ENCODE data around the gene TSPAN10.

TSPAN10 gene

GRCh38 chr17:81635431-81635830 lies 1.6 kb upstream of the TSPAN10 start:
- DNase-seq = no peak

- peak in 1 of 4 experiments; percentile 36 for DNase-seq
These were observed 957 bp upstream of the TSPAN10 start for GRCh38 chr17:81635973-81636504.

DNA sequence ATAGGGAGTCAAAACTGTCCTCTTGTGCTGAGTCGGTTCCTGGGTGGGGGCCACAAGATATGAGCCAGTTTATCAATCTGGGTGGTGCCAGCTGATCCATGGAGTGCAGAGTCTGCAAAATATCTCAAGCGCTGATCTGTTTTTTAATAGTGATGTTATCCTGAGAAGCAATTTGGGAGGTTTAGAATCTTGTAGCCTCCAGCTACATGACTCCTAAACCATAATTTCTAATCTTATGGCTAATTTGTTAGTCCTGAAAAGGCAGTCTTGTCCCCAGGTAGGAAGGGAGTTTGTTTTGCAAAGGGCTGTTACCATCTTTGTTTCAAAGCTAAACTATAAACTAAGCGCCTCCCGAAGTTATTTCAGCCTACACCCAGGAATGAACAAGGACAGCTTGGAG lies 1.7 kb downstream of the TSPAN10 start:
- no peak for DNase-seq

GRCh38 chr17:81640011-81640410 lies 3.0 kb downstream of the TSPAN10 start:
- no peak for DNase-seq

DNA sequence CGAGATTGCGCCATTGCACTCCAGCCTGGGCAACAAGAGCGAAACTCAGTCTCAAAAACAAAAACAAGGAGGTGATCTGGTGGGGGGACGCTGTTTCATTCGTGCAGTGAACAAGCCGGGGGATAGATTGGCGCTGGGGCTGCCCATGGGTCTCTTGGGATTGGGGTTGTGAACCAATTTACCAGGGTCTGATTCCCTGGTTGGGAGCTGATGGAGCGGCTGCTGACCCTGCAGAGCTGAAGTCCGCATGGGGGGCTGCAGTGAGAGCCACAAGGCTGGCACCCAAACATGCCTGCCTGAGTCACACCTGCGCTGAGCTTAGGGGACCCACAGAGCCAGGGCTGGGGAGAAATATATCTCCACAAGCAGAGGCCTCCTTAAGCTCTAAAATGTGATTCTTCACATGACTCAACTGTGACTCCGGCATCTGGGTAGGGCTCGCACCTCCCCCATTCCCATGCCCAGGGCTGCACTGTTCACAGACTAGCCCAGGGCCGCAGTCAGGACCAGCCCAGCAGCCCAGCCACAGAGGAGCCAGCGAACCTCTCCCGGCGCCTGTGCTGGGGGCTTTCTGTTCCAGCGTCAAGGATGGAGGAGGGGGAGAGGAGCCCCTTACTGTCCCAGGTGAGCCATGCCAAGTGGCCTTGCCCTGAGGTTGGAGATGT lies 5.0 kb downstream of the TSPAN10 start:
- DNase-seq = no peak

- no peak for DNase-seq
These were observed 7.5 kb downstream of the TSPAN10 start for GRCh38 chr17:81644496-81644895.

DNA sequence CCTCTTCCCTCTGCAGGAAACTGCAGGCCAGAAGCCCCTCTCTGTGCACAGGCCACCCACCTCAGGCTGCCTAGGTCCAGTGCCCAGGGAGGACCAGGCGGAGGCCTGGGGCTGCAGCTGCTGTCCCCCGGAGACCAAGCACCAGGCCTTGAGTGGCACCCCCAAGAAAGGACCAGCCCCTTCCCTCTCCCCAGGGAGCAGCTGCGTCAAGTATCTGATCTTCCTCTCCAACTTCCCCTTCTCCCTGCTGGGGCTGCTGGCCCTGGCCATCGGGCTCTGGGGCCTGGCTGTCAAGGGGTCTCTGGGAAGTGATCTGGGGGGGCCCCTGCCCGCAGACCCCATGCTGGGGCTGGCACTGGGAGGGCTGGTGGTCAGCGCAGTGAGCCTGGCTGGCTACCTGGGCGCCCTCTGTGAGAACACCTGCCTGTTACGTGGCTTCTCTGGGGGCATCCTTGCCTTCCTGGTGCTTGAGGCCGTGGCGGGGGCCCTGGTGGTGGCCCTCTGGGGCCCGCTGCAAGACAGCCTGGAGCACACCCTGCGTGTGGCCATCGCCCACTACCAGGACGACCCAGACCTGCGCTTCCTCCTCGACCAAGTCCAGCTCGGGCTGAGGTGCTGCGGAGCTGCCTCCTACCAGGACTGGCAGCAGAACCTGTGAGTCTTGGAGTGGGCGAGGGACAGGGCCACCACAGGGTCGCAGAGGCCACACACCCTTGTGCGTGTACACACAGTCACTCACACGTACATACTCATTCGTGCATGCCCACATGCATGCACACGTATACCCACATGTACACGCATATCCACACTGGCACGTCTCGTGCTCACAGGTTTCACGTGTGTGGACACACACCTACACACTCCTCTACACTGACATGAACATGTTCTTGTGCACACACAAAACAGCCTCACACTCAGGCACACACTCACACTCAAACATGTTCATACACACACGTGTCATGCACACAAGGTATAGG lies 8.3 kb downstream of the TSPAN10 start:
- peak in 3 of 4 experiments; percentile 22 to 42 (median 33) for DNase-seq

DNA sequence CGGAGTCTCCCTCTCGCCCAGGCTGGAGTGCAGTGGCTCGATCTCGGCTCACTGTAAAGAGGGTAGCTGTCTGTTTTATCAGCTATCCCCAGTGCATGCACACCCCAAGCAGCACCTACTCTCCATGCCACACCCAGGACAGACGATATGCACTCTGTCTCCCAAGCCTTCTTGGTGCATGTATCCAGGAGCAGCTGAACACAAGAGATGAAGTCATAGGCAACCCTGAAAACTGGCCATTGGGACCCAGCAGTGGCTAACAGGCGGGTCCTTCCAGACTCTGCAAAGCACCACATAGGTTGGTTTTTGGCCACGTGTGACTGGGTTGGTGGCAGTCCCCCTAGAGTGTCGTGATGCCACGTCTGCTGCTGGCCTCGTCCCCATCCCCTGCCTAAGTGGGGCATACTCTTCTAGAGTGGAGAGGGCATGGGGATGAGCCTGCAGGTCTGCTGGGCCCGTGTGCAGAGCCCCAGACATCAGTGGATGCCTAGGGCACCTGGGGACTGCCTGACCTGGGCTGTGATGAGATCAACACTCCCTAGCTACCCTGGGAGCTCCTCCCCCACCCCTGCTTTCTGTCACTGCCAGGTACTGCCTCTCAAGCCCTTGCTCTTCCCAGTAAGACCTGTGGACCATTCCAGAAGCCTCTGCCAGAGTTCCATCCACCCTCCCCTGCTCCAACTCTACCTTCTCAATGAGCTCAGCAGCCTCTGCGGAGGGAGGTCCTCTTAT lies 10.0 kb downstream of the TSPAN10 start:
- no peak for DNase-seq

GRCh38 chr17:81647640-81648012 lies 10.6 kb downstream of the TSPAN10 start:
- DNase-seq = no peak

GRCh38 chr17:81648013-81648706 lies 11.2 kb downstream of the TSPAN10 start:
- DNase-seq = no peak

- DNase-seq = no peak
These were observed 11.7 kb downstream of the TSPAN10 start for GRCh38 chr17:81648707-81649085.

GRCh38 chr17:81650951-81651350 lies 14.0 kb downstream of the TSPAN10 start:
- no peak for DNase-seq

GRCh38 chr17:81651692-81652091 lies 14.7 kb downstream of the TSPAN10 start:
- DNase-seq = no peak

GRCh38 chr17:81652906-81653771 lies 16.1 kb downstream of the TSPAN10 start:
- no peak for DNase-seq

GRCh38 chr17:81655378-81656117 lies 18.6 kb downstream of the TSPAN10 start:
- DNase-seq = peak in 3 of 4 experiments; percentile 46 to 66 (median 62)

- DNase-seq = no peak
These were observed 19.2 kb downstream of the TSPAN10 start, which contains the start of gene PDE6G for GRCh38 chr17:81656118-81656743. Gene PDE6G (minus strand): TSS chr17:81656542. CDS start chr17:81653305, 3,237 bp downstream.

- peak in 1 of 4 experiments; percentile 18 for DNase-seq
These were observed 19.8 kb downstream of the TSPAN10 start for GRCh38 chr17:81656835-81657234.

DNA sequence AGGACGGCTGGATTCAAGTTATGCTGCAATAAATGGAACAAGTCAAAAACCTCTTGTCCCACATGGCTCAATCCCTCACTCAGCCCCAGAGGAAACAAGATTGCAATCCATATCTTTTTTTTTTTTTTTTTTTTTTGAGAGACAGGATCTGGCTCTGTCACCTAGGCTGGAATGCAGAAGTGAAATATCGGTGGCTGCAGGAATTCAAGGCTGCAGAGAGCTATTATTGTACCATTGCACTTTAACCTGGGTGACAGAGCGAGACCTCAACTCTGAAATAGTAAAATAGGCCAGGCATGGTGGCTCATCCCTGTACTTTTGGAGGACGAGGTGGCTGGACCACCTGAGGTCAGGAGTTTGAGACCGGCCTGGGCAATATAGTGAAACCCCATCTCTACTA lies 22.0 kb downstream of the TSPAN10 start:
- DNase-seq = no peak

GRCh38 chr17:81660441-81660840 lies 23.4 kb downstream of the TSPAN10 start:
- no peak for DNase-seq

DNA sequence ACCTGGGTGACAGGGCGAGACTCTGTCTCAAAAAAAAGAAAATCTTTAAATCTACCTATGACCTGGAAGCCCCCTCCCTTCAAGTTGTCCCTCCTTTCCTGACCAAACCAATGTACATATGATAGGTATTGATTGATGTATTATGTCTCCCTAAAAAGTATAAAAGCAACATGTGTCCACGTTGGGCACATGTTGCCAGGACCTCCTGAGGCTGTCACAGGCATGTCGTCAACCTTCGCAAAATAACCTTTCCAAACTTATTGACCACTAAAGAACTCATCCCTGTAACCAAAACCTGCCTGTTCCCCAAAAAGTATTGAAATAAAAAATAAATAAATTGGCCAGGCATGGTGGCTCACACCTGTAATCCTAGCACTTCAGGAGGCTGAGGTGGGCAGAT lies 25.0 kb downstream of the TSPAN10 start:
- DNase-seq = no peak

Measured in suppressor macrophage (primary cell).